HCT116 (cell line): ENCODE measurements around the gene BCO1.
"Not testable (repeated sequence)": the region's sequence is repeated elsewhere in the genome, so short reads cannot be mapped to it uniquely, and the experiment has no call there.

Experiments used
- CTCF ChIP-seq, 3 experiments: fragments of 200-600 bp in 1 of 3; sonication (generic) in 1 of 3; IDR thresholded peaks in 2 of 3; conservative IDR thresholded peaks in 1 of 3; 2 replicates each; pipeline ENCODE4 v1.5.1; 2012 to 2017; ENCODE audit warnings: low read depth in 2 of 3, low read length in 2 of 3, antibody characterized with exemption in 1 of 3, borderline replicate concordance in 1 of 3, control low read depth in 1 of 3, mild to moderate bottlenecking in 1 of 3, mixed read lengths in 1 of 3, mixed run types in 1 of 3, moderate library complexity in 1 of 3; ENCODE audit not compliant: insufficient read depth in 1 of 3
- EZH2 ChIP-seq: fragments of 200-600 bp; sonication (generic); IDR thresholded peaks from 2 replicates; pipeline ENCODE4 v1.6.1; 2017; ENCODE audit warnings: antibody characterized with exemption, mixed run types
- EZH2phosphoT487 ChIP-seq: fragments of 200-600 bp; IDR thresholded peaks from 2 replicates; pipeline ENCODE4 v1.6.1; 2018; ENCODE audit warnings: antibody characterized with exemption, borderline replicate concordance
- ZFX ChIP-seq: fragments of 450-650 bp; IDR thresholded peaks from 2 replicates; pipeline ENCODE4 v1.6.1; 2017
- ZNF274 ChIP-seq: fragments of 200-500 bp; sonication (Bioruptor generic); IDR thresholded peaks from 2 replicates; pipeline ENCODE4 v1.6.1; 2014; ENCODE audit warnings: mild to moderate bottlenecking, low read depth, low read length, inconsistent platforms

- not testable (repeated sequence) for TF ChIP-seq CTCF (IDR thresholded peaks at IDR 0.05 in 2 of 3, conservative IDR thresholded peaks at IDR 0.05 in 1 of 3; ENCODE audit: borderline replicate concordance in 1 of 3, insufficient read depth in 1 of 3, low read depth in 2 of 3, low read length in 2 of 3); EZH2phosphoT487; ZFX; ZNF274; EZH2
These were observed 12.8 kb upstream of the BCO1 start for GRCh38 chr16:81225697-81226096.
